GM23248 (cell line): ENCODE results near the gene CA12.

Experiments
- EZH2 ChIP-seq: fragments of 200-600 bp; sonication (generic); IDR thresholded peaks from 2 replicates; pipeline ENCODE4 v1.6.1; 2018; ENCODE audit warnings: antibody characterized with exemption, mild to moderate bottlenecking; ENCODE audit not compliant: insufficient read depth, poor library complexity, severe bottlenecking
- EZH2phosphoT487 ChIP-seq: fragments of 200-600 bp; sonication (generic); IDR thresholded peaks from 2 replicates; pipeline ENCODE4 v1.6.1; 2018; ENCODE audit warnings: antibody characterized with exemption, moderate library complexity, mild to moderate bottlenecking, low read depth; ENCODE audit not compliant: insufficient read depth

DNA sequence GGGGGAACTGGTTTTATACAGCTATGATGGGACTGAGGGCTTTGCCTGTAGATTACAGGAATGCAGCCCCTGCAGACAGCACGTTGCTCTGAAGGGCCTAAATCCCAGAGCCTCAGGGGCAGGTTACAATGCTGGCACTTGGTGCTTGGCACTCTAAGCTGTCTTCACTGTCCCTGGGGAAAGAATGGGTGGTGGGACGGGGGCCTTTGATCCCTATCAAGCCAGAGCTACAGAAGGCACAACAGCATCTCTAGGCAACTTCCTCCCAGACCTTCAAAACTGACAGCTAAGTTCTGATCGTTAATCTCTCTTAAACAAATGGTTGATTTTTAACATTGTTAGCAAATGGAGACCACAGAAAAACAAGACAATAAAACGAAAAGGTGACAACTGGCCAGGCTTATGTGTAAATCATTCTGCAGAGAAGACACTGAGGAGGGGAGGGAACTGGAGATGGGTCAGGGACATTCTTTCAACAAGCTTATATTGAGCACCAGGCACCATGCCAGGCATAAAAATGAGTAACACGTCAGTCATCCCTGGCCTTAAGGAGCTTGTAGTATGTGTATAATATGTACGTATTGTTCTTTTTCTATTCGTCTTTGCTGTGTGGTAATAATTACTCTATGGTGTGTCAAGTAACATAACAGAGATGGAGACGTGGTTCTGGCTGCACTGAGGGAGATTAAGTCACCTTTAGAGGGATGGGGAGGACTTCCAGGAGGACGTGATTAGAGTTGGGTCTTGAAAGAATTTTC is 49.1 kb downstream of the CA12 start:
- no peak for TF ChIP-seq EZH2
- TF ChIP-seq EZH2phosphoT487, result no peak
